NCI-H524 treated with DMSO at 0.1 percent for 48 hours (cell line): ENCODE results near the gene SPATA12.

Experiments
- DNase-seq: peaks from one replicate; lab custom pipeline; 2025; lab: John Stamatoyannopoulos, UW

SPATA12 gene

GRCh38 chr3:57053122-57053521 is 7.3 kb upstream of the SPATA12 start:
- no peak for DNase-seq

GRCh38 chr3:57057351-57057750 is 3.1 kb upstream of the SPATA12 start:
- DNase-seq, result no peak

DNA sequence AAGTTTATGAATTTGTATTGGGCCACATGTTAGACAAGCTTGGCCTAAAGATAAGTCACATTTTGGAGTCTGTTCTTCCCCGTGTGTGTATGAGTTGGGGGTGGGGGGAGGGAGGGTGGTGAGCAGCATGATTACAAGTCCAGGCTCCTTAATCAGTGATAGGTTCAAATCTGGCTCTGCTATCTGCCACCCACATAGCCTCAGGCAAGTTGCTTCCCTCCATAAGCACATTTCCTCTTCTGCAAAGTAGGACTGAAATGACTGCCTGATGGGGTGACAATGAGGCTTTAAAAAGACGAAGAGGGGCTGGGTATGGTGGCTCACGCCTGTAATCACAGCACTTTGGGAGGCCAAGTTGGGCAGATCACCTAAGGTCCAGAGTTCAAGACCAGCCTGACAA is 1.1 kb upstream of the SPATA12 start:
- DNase-seq, result no peak

GRCh38 chr3:57061556-57061955 is 1.1 kb downstream of the SPATA12 start:
- DNase-seq, result no peak

- no peak for DNase-seq
Measured at GRCh38 chr3:57062101-57062631, 1.7 kb downstream of the SPATA12 start.

GRCh38 chr3:57063032-57063431 is 2.6 kb downstream of the SPATA12 start:
- no peak for DNase-seq

DNA sequence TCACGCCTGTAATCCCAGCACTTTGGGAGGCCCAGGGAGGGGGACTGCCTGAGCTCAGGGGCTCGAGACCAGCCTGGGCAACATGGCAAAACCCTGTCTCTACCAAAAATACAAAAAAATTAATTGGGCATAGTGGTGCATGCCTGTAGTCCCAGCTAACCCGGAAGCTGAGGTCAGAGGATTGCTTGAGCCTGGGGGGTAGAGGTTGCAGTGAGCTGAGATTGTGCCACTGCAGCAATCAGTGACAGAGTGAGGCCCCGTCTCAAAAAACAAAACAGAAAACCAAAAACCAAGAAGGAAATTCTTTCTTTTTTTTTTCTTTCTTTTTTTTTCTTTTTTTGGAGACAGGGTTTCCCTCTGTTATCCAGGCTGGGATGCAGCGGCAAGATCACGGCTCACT is 3.5 kb downstream of the SPATA12 start:
- DNase-seq, result no peak

DNA sequence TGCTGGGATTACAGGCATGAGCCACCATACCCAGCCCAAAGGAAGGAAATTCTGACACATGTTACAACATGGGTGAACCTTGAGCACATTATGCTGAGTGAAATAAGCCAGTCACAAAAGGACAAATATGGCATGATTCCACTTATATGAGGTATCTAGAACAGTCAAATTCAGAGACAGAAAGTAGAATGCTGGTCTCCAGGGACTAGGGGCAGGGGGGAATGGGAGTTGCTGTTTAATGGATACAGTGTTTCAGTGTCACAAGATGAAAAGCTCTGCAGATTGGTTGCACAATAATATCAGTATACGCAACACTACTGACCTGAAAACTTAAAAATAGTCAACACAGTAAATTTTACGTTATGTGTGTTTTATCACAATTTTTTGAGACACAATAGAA is 4.1 kb downstream of the SPATA12 start:
- DNase-seq, result no peak

DNA sequence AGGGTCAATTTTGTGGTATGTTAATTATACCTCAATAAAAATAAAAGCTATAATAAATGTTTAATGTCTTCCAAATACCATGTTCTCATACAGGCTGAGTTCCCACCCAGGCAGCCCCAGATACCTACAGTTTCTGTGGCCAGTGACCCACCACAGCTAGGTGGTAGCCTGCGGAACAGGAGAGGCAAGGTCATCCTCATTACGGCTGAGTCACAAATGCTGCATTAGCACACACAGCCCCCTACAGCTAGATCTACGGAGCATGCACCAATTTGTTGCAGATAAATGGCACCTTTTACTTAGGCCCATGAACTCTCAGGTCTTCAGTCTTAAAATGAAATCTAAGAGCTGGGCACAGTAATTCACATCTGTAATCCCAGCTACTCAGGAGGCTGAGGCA is 5.1 kb downstream of the SPATA12 start:
- DNase-seq, result no peak

GRCh38 chr3:57066471-57066870 is 6.0 kb downstream of the SPATA12 start:
- no peak for DNase-seq

DNA sequence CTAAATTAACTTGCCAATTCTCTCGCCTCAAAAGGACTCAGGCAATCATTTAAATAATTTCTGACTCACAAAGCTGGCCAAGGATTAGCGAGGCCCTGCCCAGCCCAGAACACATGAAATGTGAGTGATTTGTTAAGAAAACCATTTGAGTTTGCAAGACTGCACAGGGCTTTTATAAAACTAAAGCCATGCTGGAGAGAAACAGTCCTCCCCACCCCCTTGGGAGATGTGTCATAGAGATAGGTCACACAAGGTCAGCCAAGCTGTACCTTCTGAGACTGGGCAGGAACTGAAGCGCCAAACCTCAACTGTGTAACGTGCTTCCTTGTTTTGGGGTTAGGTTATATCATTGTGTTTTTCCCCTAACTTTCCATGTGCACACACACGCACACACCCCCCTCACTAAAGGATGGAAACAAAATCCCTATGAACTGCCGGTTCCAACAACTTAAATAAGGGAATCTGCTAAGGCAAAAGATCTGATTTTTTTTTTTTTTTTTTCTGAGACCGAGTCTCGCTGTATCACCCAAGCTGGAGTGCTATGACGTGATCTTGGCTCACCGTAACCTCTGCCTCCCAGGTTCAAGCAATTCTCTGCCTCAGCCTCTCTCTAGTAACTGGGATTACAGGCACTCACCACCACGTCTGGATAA is 8.1 kb downstream of the SPATA12 start:
- no peak for DNase-seq

GRCh38 chr3:57069503-57069902 is 9.0 kb downstream of the SPATA12 start:
- DNase-seq, result no peak

GRCh38 chr3:57073628-57074027 is 13.2 kb downstream of the SPATA12 start:
- no peak for DNase-seq

GRCh38 chr3:57074135-57074534 is 13.7 kb downstream of the SPATA12 start:
- no peak for DNase-seq

GRCh38 chr3:57076422-57076951 is 16.0 kb downstream of the SPATA12 start:
- DNase-seq, result no peak

DNA sequence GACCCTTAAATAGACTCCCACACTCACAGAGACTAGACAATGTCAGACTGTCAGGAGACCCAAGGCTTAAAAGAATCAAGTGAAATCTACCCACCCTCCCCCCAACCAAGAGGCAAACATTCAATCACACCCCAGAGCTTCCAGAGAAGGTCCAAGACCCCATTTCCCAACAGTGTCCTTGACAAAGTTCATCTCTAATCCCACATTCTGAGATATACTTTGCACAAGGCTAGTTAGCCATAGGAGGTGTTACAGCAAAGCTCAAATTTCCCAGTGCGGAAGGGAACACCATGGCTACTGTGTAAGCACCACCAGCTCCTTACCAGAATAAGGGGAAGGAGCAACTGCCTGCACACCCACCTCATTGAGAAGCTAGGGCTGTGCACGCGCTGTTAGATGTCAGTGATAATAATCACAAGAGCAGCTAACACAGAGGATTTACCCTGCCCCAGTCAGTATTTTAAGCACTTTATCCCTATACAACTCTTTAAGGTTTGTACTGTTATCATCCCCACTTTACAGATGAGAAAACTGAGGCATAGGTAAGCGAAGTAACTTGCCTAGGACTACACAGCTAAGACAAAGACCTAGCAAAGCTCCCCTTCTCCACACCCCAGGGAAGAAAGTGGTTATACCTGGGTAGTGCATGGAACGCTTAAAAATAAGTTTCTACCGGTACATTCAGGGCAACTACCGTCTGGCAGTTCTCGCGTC is 17.3 kb downstream of the SPATA12 start:
- no peak for DNase-seq

GRCh38 chr3:57078344-57078634 is 17.8 kb downstream of the SPATA12 start:
- DNase-seq, result no peak

- DNase-seq, result no peak
Measured at GRCh38 chr3:57078635-57079473, 18.4 kb downstream of the SPATA12 start.

DNA sequence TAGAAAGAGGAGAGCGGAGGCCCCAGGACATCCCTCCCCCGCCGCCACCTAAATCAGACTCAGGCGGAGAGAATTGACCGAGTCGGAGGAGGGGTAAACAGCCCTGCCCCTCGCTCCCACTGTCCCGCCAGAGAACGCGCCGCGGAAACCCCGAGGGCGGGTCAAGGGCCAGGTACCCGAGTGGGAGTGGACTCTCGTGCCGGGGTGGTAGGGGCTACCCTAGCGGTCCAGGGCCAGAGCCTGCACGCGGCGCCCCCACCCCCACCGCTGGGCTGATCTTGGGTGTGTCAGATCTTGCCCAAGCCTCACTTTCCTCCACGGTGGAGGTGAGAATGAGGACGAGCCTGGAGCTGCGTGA is 19.0 kb downstream of the SPATA12 start:
- DNase-seq, result no peak

DNA sequence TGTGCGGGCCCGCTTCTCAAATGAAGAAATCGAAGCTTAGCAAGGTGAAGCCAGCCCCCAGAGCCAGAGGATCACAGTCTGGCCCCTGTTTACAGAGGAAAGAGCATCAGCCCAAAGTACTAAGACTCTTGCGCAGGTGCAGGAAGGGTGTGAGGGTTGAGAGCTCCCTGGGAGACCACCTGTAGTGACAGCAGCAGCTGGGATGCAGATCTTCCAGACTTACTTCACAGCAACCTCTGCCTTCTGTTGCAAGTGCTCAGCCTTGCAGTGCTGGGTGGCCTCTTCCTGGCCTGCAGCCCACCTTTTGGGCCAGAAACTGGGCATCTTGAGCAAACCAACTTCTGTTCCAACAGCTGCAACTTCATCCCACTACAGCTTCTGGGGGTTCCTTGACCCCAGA is 19.7 kb downstream of the SPATA12 start:
- peak; percentile 36 for DNase-seq

DNA sequence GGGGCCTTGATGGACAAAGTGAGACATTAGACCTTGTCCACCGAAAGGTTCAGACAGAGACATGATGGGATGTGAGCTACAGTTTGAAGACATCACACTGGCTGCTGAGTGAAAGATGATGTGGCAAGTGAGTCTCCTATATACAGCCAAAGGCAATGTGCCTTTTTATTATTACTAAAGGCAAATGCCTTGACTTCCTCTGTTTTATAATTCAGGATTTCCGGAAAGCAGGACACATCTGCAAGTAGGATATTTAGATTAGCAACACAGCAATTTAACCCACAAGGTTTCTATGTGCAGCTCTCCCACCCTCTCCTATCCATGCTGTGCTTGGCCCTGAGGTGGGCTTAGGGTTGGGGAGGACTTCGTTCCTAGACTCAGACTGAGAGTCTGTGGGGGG is 20.7 kb downstream of the SPATA12 start:
- no peak for DNase-seq

GRCh38 chr3:57082481-57082880 is 22.0 kb downstream of the SPATA12 start:
- DNase-seq, result no peak
